Activated T-cell treated with anti-CD3 and anti-CD28 coated beads, Interleukin-2, amount 50 U/mL, for 48 hours (primary cell): ENCODE measurements around the gene DGKD.
A peak's percentile ranks its signal among the peaks of the same experiment; 100 is the strongest.

ENCODE experiments used
- DNase-seq, 2 experiments: peaks; one replicate each; pipeline ENCODE4 v3.0.0-alpha.2; 2020

DGKD gene

GRCh38 chr2:233339427-233339826, 14.9 kb upstream of the DGKD start:
- DNase-seq, result no peak

GRCh38 chr2:233341296-233341695, 13.0 kb upstream of the DGKD start:
- DNase-seq, result no peak

GRCh38 chr2:233342301-233342700, 12.0 kb upstream of the DGKD start:
- no peak for DNase-seq

GRCh38 chr2:233343171-233343705, 11.1 kb upstream of the DGKD start:
- DNase-seq, result no peak

GRCh38 chr2:233346376-233346775, 7.9 kb upstream of the DGKD start:
- DNase-seq, result no peak

- DNase-seq, result no peak
Observed at GRCh38 chr2:233346930-233347329, 7.4 kb upstream of the DGKD start.

GRCh38 chr2:233349005-233349998, 5.0 kb upstream of the DGKD start:
- no peak for DNase-seq

- DNase-seq, result peak; percentile 41 to 47
Observed at GRCh38 chr2:233350708-233351107, 3.6 kb upstream of the DGKD start.

GRCh38 chr2:233351423-233351822, 2.9 kb upstream of the DGKD start:
- peak in 1 of 2 experiments; percentile 1 for DNase-seq

GRCh38 chr2:233352141-233352842, 2.0 kb upstream of the DGKD start:
- peak; percentile 15 to 17 for DNase-seq

- DNase-seq, result peak in 1 of 2 experiments; percentile 16
Observed at GRCh38 chr2:233353101-233353768, 1.1 kb upstream of the DGKD start.

GRCh38 chr2:233354500-233354924, 218 bp downstream of the DGKD start:
- DNase-seq, result no peak

- peak; percentile 49 to 54 for DNase-seq
Observed at GRCh38 chr2:233354971-233355574, 779 bp downstream of the DGKD start.

GRCh38 chr2:233355916-233356315, 1.6 kb downstream of the DGKD start:
- peak in 1 of 2 experiments; percentile 22 for DNase-seq

- DNase-seq, result peak in 1 of 2 experiments; percentile 19
Observed at GRCh38 chr2:233356546-233357308, 2.4 kb downstream of the DGKD start.

- no peak for DNase-seq
Observed at GRCh38 chr2:233358335-233358734, 4.0 kb downstream of the DGKD start.

GRCh38 chr2:233358947-233359346, 4.7 kb downstream of the DGKD start:
- peak in 1 of 2 experiments; percentile 11 for DNase-seq

GRCh38 chr2:233359823-233360222, 5.5 kb downstream of the DGKD start:
- peak in 1 of 2 experiments; percentile 8 for DNase-seq

GRCh38 chr2:233360771-233361176, 6.5 kb downstream of the DGKD start:
- peak in 1 of 2 experiments; percentile 7 for DNase-seq

- peak in 1 of 2 experiments; percentile 7 for DNase-seq
Observed at GRCh38 chr2:233361297-233361696, 7.0 kb downstream of the DGKD start.

- DNase-seq, result no peak
Observed at GRCh38 chr2:233362742-233363141, 8.4 kb downstream of the DGKD start.
